Body of pancreas (tissue), 4 donors: ENCODE data around the gene EMB.
"Not testable (repeated sequence)": the region's sequence is repeated elsewhere in the genome, so short reads cannot be mapped to it uniquely, and the experiment has no call there.

Experiments
- CTCF ChIP-seq, 7 experiments: fragments of 450-650 bp in 4 of 7; fragments of 200-600 bp in 3 of 7; sonication (generic) in 3 of 7; IDR thresholded peaks; one replicate each; pipeline ENCODE4 v1.5.1; 2016 to 2019; ENCODE audit warnings: antibody characterized with exemption in 7 of 7
- POLR2A ChIP-seq, 3 donors: fragments of 450-650 bp; IDR thresholded peaks; one replicate each; pipeline ENCODE4 v1.6.1; 2016; ENCODE audit warnings: antibody characterized with exemption in 3 of 3, mild to moderate bottlenecking in 2 of 3

- TF ChIP-seq CTCF, POLR2A (IDR thresholded peaks at IDR 0.05): not testable (repeated sequence)
Measured at GRCh38 chr5:50416637-50417036, 24.5 kb downstream of the EMB start.
